Measurements from ENCODE around the gene DDO.
"Not testable (repeated sequence)": the region's sequence is repeated elsewhere in the genome, so short reads cannot be mapped to it uniquely, and the experiment has no call there.

The DDO gene

DNA sequence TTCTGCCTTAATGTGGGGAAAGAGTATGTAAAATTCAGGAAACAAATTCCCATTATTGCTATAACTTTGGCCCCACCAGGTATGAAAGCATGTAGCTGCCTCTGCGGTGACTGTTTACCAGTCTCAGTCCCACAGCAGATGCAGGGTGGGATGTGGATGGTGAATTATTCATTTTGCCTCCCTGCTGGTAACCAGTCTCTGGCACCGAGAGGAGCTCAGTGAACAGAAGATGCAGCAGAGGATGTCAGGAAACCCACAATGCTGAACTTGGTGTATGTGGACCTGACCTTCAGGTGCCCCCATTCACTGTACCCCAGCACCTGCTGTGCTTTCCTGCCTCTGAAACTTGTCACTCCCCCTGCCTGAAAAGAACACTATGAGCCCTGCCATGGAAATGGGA, 48.4 kb downstream of the DDO start:
- no peak for DNase-seq (ENCODE audit: low read depth)

DNA sequence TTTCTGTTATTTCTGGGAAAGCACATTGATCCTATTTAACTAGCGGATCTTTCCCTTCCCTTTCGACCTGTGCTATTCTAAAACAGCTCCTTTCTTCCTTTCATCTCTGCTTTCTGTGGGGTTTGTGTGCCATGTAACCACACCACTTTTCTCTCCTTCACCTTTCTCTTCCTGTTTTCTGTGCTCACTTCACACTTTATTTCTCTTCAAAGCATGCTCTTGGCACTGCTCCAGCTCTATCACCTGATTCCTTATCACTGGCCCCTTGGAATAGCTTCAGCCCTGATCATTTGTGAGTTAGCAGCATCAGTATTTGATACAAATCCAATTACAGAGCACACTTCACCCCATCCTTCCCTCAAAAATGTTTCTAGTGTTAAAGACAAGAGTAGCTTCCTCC, 49.1 kb downstream of the DDO start:
- no peak for DNase-seq (ENCODE audit: low read depth)

DNA sequence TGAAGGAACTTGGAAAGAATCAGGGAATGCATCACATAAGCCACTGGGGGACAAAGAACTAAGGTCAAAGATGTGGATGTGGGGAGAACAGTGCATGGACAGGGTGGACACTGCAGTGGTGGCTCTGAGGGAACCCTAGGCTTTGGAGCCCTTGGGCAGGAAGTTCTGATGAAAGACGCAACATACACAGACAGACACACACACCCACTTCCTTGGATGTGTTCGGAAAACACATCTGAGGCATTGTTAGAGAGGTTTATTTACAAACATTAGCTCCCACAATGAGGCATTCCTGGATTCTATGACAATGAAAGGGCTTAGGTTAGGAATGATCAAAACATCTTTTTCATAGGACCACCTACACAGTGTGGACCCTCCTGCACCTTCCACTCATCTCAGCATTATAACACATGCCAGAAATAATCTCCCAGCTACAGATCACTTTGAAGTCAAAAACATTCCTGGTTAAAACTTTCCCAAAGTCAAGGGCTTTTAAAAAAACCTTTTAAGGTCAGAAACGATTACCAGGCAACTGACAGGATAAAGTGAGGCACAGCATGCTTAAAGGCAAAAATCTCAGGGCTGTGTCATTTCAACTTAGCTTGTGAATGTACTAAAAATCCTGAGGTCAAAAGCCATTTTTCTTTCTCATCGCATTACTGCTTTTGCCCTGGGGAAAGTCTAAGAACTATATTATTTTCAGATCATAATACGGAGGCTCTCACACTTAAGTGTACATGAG, 50.8 kb downstream of the DDO start:
- DNase-seq (ENCODE audit: low read depth): no peak

DNA sequence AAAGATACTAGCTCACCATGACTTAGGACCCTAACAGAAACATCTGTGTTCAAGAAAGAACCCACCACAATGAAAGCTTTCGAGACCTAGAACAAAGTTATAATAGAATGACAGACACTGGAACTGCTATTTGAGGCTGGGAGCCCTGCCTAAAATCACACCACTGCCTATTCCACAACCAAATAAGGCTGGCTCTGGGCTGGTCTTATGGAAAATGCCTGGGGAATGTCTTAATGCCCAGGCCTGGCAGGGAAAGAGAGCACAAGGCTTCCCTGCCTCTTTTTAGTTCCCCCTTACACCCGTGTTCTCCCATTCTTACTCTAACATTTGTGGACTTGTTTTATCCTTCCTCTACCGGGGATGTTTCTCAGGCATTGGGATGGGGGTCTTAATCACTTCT, 51.6 kb downstream of the DDO start:
- no peak for DNase-seq (ENCODE audit: low read depth)

DNA sequence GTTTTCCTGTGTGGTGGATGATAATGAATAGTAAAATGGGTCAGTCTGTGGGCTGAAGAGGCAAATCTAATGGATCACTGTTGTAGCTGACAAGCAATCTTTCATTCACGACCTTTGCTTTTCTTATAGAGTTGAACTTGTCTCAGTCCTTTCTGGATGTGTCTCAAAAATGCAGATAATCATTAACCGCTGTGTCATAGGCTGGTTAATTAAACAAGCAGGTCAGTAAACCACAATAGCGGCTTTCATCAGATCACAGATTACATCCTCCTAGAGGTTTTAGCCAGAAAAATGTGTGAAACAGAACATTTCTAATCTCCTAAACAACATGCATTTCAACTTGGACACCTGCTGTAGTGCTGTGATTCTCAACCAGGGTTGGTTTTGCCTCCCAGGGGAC, 54.7 kb downstream of the DDO start:
- DNase-seq (ENCODE audit: low read depth): no peak

DNA sequence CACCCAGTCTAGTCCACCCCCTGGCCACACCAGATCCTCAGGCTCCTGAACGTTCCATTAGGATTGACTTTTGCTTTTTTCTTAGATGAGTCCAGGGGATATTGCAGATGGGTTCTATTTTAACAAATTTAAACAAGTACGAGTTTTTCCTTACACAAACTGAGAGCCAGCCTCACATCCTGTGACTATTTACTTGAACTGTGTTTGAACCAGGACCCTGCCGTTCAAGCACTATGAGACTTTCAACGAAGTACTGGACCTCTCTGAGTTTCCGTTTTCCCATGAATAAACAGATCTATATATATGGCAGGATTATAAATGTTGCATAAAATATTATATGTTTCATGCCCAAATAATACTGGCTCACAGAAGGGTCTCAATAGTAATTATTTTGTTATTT, 55.8 kb downstream of the DDO start:
- DNase-seq (ENCODE audit: low read depth): no peak

DNA sequence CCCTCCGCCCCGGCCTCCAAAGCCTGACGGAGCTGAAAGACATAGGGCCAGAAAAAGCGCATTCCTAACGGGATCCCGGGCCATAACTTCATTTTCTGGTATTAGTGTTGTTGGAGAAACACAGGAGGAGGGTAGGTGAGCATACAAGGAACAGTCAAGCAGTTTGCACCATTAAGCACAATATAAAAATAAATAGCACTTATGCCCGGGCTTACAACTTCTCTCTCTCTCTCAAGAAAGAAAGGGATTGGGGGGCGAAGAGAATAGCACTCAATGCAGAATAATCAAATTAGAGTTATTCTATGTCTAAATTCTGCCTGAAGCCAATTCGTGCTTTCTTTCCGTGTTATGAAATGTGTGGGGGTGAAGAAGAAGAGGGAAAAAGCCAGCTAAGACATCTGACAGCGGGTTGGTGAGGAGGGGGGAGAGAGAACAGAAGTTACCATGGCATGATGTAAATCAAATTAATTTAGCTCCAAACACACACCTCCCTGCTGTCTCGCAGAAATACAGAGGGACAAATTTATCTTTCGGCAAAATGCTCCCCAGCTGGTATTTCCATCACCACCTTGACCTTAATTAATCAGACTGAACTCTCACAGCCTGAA, 56.7 kb downstream of the DDO start:
- DNase-seq (ENCODE audit: low read depth): no peak

DNA sequence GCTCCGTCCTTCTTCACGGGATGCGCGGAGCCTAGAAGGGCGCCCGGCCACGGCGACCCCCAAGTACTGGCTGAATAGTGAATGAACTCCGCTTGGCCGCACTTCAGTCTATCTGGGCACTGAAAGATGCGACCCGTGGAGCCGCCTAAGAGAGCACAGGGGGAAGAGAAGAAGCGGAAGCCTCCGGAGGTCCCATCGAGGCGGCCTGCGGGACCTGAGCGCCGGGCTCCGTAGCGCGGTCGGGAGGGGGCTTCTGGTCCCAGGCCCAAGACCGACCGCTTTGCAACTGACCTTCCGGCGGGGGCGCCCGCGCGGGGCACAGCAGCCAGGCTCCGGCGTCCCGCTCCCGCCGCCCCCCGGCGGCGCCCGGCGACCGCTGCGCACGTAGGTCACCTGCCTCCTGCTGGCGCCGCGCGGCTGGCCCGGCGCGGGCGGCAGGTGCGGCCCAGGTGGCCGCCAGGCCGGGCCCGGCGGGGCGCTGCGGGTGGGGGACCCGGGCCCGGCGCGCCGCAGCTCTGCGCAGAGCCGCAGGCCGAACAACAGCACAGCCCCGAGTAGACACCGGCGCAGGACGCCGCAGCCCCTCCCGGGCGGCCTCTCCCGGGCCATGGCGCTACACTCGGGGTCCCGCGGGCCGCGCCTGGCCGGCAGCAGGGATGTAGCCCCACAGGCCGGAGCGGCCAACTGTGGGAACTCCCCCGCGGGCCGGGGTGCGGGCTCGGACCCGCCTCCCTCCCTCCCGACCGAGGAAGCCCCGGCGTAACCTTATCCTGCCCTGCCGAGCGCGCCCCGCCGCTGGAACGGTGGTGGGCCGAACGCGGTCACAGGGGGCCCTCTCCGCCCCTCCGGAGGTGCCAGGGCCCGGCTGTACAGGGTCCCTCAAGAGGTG, 57.5 kb downstream of the DDO start, which contains the start of gene METTL24:
METTL24 (minus strand) TSS at position 686 of the 889 bp plus-strand sequence; CDS start at position 609, 77 bp downstream.
- no peak for DNase-seq (ENCODE audit: low read depth)

DNA sequence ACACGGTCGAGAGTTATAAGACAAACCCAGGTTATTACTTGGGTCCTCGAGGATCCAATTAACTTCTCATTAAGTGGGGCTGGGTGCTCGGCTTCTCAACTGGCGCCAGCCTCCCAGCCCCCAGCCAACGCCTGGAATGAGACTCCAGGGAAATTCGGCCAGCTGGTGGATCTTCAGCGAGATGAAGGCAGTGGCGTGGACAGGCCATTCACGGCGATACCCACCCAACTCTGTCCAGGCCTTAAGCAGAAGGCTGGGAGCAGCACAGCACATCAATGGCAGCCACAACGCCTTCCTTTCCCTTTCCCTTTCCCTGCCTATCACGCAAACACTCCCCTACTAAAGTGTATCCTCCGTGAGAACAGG, 58.1 kb downstream of the DDO start:
- no peak for DNase-seq (ENCODE audit: low read depth)

DNA sequence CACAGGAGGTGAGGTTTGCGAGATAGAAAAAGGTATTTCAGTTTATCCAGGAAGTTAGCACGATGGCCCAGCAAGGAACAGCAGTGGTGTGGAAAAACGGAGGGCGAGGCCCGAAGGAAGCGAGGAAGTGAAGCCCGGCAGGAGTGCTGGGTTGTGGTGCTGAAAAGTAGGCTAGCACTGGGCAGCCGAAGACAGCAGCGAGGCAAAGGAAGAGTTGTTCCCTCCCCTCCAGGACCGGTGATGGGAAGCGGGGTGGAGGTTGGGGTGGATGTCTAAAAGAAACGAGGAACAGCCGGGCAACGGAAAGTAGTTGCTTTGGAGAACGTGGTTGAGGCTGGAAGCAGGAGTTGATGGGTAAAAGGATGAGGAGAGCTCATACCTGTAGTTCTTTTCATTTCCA, 58.6 kb downstream of the DDO start:
- DNase-seq (ENCODE audit: low read depth): no peak

DNA sequence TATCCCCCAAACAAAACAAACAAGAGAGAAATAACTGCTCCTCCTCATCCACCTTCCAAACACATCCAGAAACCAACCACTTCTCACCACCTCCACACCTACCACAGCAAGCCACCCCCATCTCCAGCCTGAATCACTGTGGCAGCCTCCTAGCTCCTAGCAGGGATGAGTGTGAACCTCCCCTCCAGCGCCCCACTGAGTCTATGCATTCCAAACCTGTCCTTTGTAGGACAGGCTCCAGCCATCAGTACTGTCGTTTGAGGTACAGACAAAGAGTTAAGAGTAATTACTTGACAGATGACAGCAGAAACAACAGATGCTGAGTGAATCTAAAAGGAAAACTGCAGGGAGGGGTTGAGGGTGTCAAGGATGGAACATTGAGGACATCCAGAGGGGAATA, 59.6 kb downstream of the DDO start:
- DNase-seq (ENCODE audit: low read depth): no peak

DNA sequence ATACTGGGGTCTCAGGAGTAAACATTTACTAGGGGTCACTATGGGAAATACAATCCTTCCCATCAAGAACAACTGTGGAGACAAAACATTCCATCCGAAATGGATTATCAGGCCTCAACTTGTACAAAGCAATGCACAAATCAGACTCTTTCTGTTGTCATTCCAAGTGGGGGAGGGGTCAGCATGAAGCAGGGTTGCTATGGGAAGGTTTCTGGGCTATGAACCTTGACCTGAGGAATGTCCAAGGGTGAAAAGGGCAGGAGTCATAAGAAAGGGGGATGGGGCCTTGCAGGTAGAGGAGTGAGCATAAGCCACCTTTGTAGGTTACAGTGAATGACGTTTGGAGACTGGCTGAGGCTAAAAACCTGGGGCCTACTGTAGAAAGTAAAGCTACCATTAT, 60.4 kb downstream of the DDO start:
- no peak for DNase-seq (ENCODE audit: low read depth)

DNA sequence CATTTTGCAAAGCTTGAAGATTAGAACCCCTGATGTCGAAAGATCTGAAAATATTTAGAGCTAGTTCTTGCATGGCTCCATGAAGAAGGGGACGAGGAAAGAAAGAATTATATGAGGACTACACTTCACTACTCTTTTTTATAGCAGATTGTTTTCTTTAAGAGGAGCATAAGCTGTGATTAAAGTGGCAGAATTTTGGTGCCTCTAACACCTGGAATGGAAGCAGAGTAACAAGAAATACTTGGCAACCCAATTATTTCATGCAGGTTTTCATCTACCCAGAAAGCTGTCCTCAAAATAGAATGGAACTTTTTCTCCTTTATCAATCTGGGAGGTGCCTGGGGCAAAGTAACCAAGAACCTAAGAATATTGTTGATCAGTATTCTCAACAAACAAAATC, 61.2 kb downstream of the DDO start:
- no peak for DNase-seq (ENCODE audit: low read depth)

DNA sequence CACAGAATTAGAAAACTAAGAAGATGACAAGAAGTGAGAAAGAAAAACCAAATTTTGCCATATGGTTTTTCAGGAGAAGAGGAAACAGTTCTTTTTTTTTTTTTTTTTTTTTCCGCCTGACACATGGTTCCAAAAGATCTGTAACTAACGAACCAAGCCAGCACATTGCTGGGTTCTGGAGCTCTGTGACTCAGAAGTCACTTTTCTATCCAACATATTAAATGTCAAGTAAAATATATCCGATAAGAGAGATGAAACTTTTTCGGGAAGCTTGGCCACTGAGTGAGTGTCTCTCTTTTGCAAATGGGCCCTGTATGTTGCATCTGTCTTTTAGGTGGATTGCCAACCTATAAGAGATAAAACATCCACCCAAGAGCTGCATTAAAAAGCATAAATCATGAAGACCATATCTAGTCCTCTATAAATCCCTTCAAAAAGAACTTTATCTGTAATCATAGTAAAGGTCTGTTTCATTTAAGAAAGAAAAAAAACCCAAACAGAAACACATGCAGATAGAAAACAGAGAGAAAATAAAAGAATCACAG, 61.8 kb downstream of the DDO start:
- no peak for DNase-seq (ENCODE audit: low read depth)

DNA sequence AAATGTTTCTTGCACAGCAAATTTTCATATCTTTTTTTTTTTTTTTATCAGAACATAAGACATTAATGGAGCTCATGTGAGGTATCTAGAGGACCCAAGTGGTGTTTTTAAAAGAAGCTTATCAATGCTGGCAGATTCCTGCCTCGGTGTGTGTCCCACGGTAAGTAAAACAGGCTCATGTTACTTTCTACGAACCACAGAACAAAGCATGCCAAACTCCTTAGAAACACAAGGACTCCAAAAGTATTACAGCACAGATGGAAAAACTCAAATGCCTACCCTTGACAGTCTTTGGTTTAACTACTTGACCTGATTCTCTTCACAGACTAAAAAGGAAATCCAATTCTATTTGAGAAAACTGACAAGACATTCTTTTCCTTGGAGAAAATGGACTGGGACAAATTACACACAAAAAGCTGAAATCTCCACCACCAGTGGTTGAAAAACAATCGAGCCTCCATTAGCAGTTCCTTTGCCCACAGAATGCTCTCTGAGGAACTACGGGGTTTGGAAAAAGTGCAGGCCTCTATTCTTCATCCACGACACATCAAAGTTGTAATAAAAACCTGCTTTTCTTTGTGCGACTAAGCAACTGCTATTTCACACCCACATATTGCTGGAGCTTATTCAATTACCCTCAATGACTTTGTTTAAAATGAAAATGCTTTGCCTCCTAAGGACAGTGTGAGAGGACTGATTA, 62.7 kb downstream of the DDO start:
- DNase-seq (ENCODE audit: low read depth): no peak

DNA sequence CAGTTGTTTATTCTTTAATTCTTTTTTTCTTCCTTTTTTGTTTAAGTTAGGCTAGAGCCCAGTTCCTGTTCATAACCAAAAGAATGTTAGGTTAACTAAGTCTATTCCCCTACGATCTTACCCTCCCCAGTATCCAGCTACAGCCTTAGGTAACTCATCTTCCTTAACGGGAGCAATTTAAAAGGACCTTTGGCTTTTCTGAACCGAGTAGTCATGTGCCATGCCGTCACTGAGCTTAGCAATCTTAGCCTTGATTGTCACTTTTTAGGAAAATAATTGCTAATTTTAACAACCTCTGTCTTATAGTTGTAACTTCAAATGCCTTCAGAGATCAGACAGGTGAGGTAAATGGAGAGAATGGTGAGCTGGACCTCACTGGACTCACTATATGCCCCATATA, 63.4 kb downstream of the DDO start:
- DNase-seq (ENCODE audit: low read depth): no peak

DNA sequence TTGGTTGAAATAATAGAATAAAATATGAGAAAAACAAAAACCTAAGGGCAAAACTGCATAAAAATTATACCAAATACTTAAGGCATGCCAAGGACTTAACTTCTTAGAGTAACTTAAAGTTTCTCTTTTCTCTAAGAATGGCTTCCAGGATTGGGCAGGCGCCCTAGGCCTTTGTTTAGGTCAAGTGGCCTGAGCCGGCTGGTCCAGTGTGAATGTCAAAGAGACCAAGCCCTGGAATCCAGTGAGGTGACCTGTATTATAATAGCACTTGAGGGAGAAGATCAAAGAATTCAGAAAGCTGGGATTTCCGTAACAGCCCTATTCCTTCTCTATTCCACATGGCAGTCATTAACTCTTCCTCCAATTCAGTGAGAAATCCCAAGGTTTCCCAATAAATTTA, 63.8 kb downstream of the DDO start:
- no peak for DNase-seq (ENCODE audit: low read depth)

DNA sequence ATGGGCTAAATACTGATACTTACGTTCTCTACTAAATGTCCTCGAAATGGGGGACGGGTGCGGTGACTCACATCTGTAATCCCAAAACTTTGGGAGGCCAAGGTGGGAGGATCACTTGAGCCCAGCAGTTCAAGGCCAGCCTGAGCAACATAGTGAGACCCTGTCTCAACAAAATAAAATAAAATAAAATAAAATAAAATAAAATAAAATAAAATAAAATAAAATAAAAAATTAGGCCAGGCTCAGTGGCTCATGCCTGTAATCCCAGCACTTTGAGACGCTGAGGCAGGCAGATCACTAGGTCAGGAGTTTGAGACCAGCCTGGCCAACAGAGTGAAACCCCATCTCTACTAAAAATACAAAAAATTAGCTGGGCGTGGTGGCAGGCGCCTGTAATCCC, 64.8 kb downstream of the DDO start:
- not testable (repeated sequence) for DNase-seq (ENCODE audit: low read depth)

DNA sequence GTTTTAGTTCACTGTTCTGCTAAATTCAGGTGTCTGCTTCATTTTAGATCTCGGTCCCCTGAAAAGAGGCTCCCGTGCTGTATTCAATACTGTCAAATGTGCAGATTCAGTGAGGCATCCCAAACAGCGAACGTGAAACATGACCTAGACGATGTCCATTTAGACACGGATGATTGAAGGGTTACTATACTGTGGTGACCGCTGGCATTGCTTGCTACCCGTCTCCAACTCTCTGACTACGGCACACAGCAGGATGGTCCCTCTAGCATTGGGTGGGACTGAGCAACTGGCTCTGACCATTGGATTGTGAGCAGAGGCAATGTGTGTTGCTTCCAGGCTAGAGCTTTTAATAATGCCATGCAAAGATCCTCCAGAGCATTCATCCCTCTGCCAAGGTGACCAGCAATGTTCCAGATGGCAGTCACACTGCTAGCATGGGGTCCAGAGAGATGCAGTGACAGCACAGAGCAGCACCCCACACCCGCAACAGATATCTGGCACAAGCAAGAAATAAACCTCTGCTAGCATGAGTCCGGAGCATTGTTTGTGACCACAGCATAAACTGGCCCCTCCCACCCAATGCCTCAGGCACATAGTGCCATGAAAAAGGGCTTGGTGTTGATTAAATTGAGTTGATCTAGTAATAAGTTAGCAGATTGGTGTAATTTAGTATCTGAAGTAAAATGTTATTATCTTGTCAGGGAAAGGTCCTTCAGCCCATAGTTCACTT, 66.2 kb downstream of the DDO start:
- no peak for DNase-seq (ENCODE audit: low read depth)

DNA sequence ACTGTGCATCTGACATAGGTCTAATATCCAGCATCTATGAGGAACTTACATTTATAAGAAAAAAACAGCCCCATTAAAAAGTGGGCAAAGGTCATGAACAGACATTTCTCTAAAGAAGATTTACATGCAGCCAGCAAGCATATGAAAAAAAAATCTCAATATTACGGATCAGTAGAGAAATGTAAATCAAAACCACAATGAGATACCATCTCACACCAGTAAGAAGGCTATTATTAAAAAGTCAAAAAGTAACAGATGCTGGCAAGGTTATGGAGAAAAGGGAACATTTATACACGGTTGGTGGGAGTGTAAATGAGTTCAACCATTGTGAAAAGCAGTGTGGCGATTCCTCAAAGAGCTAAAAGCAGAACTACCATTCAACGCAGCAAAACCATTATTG, 70.3 kb downstream of the DDO start:
- DNase-seq (ENCODE audit: low read depth): no peak

DNA sequence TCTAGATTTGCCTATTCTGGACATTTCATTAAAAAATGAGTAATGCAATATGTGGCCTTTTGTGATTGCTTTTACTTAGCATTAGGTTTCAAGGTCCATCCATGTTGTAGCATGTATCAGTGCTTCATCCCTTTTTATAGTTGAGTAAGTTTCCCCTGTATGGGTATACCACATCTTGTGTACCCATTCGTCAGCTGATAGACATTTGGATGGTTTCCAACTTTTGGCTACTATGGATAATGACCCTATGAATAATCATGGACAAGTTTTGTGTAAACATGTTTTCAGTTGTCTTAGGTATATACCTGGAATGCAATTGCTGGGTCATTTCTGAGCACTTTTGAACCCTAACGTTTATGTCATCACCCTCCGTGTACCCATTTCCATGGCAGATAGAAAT, 72.6 kb downstream of the DDO start:
- no peak for DNase-seq (ENCODE audit: low read depth)

All from CMK (cell line).